ENCODE data around the gene SSR2. TPM values are rescaled to one million over a fixed set of nuclear protein-coding genes. Genes with fewer than 3 reads are reported as not detected.
A peak's percentile ranks its signal among the peaks of the same experiment; 100 is the strongest.

SSR2 gene
- total and polyA plus RNA-seq, 4 donors, result 93.1 to 264 (median 173) TPM

- no peak overlapping the region for H3K9ac ChIP-seq (ENCODE audit: low read depth in 1 of 2, low read length in 2 of 2)
- no peaks in the 10 kb centered on the region for H3K9me3 ChIP-seq (ENCODE audit: control insufficient read depth in 4 of 4, low read length in 3 of 4)
- DNase-seq (ENCODE audit: low spot score), result no peak
- no peaks in the 10 kb centered on the region for H3K27me3 ChIP-seq (ENCODE audit: control insufficient read depth in 4 of 4, insufficient read depth in 4 of 4, low read length in 3 of 4)
- H3K36me3 ChIP-seq (ENCODE audit: control insufficient read depth in 4 of 4, insufficient read depth in 3 of 4, low read depth in 1 of 4, low read length in 3 of 4), result no peaks in the 10 kb centered on the region
- H3K27ac ChIP-seq (ENCODE audit: low read depth in 1 of 2, low read length in 2 of 2), result no peak overlapping the region
- no peak for TF ChIP-seq HNF4A (conservative IDR thresholded peaks at IDR 0.05)
- no peak for TF ChIP-seq REST (IDR thresholded peaks at IDR 0.05)
- no peak for TF ChIP-seq HNF4G (IDR thresholded peaks at IDR 0.05)
- no peak for TF ChIP-seq FOXA1 (IDR thresholded peaks at IDR 0.05)
- no peak for TF ChIP-seq GABPA (IDR thresholded peaks at IDR 0.05 in 1 of 2, conservative IDR thresholded peaks at IDR 0.05 in 1 of 2)
- no peak for TF ChIP-seq RAD21 (IDR thresholded peaks at IDR 0.05)
- TF ChIP-seq MAX (IDR thresholded peaks at IDR 0.05), result no peak
- TF ChIP-seq RXRA (IDR thresholded peaks at IDR 0.05), result no peak
- no peak for TF ChIP-seq CTCF (IDR thresholded peaks at IDR 0.05; ENCODE audit: low read depth, low read length, missing input control)
- TF ChIP-seq EGR1 (IDR thresholded peaks at IDR 0.05; ENCODE audit: low read depth in 2 of 2), result no peak
- TF ChIP-seq TAF1 (conservative IDR thresholded peaks at IDR 0.05), result no peak
- no peak for TF ChIP-seq ATF3 (IDR thresholded peaks at IDR 0.05)
- no peak for TF ChIP-seq NR2F2 (IDR thresholded peaks at IDR 0.05)
- no peak for TF ChIP-seq JUND (IDR thresholded peaks at IDR 0.05)
- no peak for TF ChIP-seq FOXA2 (IDR thresholded peaks at IDR 0.05)
- no peak for TF ChIP-seq ZBTB33 (IDR thresholded peaks at IDR 0.05)
- no peak for TF ChIP-seq YY1 (IDR thresholded peaks at IDR 0.05)
- 93% methylated on average over 4 of the region's 4 CpGs for WGBS
- H3K4me3 ChIP-seq (ENCODE audit: low read depth in 1 of 3, low read length in 3 of 3), result no peak overlapping the region
- peaks cover 0 to 5% (median 0%) of the 10 kb centered on the region in 4 donors for H3K4me1 ChIP-seq (ENCODE audit: control insufficient read depth in 4 of 4, insufficient read depth in 4 of 4, low read length in 3 of 4)
Measured at GRCh38 chr1:156026588-156026987, 5.8 kb upstream of the SSR2 start.

- TF ChIP-seq CTCF (IDR thresholded peaks at IDR 0.05; ENCODE audit: low read depth, low read length, missing input control) (peak; percentile 38), RAD21 (IDR thresholded peaks at IDR 0.05) (peak; percentile 23 to 61), JUND (IDR thresholded peaks at IDR 0.05) (no peak)
- H3K9ac ChIP-seq (ENCODE audit: low read depth in 1 of 2, low read length in 2 of 2), result no peak overlapping the region
- H3K4me1 ChIP-seq (ENCODE audit: control insufficient read depth in 4 of 4, insufficient read depth in 4 of 4, low read length in 3 of 4), result peaks cover 0 to 8% (median 1%) of the 10 kb centered on the region in 4 donors
- H3K9me3 ChIP-seq (ENCODE audit: control insufficient read depth in 4 of 4, low read length in 3 of 4), result no peaks in the 10 kb centered on the region
- 30% methylated on average over 9 of the region's 9 CpGs for WGBS
- no peak overlapping the region for H3K27ac ChIP-seq (ENCODE audit: low read depth in 1 of 2, low read length in 2 of 2)
- H3K36me3 ChIP-seq (ENCODE audit: control insufficient read depth in 4 of 4, insufficient read depth in 3 of 4, low read depth in 1 of 4, low read length in 3 of 4), result no peaks in the 10 kb centered on the region
- H3K27me3 ChIP-seq (ENCODE audit: control insufficient read depth in 4 of 4, insufficient read depth in 4 of 4, low read length in 3 of 4), result no peaks in the 10 kb centered on the region
- no peak overlapping the region for H3K4me3 ChIP-seq (ENCODE audit: low read depth in 1 of 3, low read length in 3 of 3)
- peak; percentile 45 for DNase-seq (ENCODE audit: low spot score)
Measured at GRCh38 chr1:156025876-156026275, 5.1 kb upstream of the SSR2 start.

Data from liver (tissue), 9 donors.